Astrocyte of the spinal cord (primary cell): ENCODE measurements around the gene NEK4.

Source experiments
- DNase-seq: peaks from one replicate; pipeline ENCODE4 v3.0.0; 2011; ENCODE audit warnings: low read depth, low spot score
- H3K4me3 ChIP-seq: 2 replicates; pipeline ENCODE4 v1.5.1; 2011; ENCODE audit warnings: low read depth, mild to moderate bottlenecking, low read length, moderate library complexity
- in situ Hi-C: cut with HindIII; loops from 2 replicates; pipeline ENCODE4 v1.10.0; 2017; ENCODE audit warnings: low sequenced_read_pairs
- TF ChIP-seq, protein P1 (sequence below): IDR thresholded peaks from 2 replicates; pipeline ENCODE4 v1.5.1; 2012; ENCODE audit warnings: low read depth, mild to moderate bottlenecking, low read length, inconsistent platforms

The NEK4 gene

DNA sequence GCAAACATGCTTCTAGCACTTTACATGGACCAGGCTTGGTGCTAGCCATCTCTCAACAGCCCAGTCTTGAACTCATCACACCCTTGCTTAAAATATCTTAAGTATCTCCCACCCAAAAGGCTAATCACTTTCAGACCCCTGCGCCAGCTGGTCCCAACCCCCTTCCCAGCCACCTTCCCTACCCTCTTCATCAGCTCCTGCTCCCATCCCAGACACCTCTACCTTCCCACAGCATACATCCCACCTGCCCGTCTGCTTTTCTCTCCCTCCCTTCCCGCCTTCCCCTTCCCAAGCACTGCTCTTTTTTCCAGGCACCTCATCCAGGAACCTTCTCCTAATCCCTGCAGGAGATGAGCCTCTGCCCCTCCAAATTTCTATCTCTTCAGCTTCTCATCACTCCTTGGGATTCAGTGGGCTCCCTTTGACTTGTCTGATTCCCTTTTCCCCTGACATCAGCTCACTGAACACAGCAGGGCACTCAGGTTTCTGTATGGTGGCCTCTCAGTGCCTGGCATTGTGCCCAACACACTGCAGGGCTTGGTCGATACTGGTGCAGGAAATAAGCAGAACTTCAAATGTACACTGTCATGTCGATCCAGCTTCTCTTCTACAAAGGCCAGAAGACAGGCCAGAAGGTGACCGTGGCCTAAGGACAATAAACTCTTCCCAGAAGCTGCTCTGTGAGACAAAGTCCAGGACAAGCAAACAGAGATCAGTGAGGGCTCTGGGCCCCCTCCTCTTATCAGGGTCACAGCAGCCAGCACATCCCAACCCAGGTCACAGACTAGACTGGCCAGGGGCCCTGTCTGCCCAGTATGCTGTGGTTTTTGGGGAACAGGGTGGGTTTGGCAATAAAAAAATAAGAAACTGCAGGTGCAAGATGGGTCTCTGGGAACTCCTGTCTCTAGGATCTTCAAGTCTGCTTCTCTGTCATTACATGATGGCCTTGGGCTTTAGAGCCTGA is 4.4 kb upstream of the NEK4 start:
- in situ Hi-C loops, result no loop called here
- H3K4me3 ChIP-seq, result no peak overlapping the region
- TF ChIP-seq, protein P1, sequence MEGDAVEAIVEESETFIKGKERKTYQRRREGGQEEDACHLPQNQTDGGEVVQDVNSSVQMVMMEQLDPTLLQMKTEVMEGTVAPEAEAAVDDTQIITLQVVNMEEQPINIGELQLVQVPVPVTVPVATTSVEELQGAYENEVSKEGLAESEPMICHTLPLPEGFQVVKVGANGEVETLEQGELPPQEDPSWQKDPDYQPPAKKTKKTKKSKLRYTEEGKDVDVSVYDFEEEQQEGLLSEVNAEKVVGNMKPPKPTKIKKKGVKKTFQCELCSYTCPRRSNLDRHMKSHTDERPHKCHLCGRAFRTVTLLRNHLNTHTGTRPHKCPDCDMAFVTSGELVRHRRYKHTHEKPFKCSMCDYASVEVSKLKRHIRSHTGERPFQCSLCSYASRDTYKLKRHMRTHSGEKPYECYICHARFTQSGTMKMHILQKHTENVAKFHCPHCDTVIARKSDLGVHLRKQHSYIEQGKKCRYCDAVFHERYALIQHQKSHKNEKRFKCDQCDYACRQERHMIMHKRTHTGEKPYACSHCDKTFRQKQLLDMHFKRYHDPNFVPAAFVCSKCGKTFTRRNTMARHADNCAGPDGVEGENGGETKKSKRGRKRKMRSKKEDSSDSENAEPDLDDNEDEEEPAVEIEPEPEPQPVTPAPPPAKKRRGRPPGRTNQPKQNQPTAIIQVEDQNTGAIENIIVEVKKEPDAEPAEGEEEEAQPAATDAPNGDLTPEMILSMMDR, result no peak
- DNase-seq, result no peak

DNA sequence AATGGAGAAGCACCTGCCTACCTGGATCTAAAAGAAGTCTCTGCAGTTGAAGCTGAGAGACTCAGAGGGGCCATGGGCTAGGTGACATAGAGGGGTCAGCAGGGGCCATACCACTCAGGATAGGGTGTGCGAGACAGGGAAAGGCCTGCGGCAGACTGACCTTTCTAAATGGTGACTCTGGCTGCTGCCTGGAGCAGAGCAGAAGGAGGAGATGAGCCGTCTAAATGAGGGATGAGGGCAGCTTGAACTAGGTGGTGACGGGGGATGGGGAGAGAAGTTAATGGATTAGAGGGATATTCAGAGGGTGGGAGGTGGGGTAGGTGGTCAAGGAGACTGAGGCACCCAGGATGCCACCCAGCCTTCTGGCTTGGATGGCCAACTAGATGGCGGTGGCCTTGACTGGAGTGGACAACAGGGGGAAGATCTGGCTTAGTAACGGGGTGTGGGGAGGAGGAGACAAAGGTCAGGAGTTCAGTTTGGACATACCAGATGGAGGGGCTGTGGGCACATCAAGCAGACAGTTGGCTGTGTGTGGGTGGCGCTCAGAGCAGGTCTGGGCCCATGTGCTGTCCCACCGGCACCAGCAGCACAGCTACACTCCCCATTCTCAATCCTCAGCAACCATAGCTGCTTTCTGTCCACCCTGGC is 3.5 kb upstream of the NEK4 start:
- TF ChIP-seq, protein P1, result no peak
- in situ Hi-C loops, result no loop called here
- DNase-seq, result no peak
- H3K4me3 ChIP-seq, result no peak overlapping the region

DNA sequence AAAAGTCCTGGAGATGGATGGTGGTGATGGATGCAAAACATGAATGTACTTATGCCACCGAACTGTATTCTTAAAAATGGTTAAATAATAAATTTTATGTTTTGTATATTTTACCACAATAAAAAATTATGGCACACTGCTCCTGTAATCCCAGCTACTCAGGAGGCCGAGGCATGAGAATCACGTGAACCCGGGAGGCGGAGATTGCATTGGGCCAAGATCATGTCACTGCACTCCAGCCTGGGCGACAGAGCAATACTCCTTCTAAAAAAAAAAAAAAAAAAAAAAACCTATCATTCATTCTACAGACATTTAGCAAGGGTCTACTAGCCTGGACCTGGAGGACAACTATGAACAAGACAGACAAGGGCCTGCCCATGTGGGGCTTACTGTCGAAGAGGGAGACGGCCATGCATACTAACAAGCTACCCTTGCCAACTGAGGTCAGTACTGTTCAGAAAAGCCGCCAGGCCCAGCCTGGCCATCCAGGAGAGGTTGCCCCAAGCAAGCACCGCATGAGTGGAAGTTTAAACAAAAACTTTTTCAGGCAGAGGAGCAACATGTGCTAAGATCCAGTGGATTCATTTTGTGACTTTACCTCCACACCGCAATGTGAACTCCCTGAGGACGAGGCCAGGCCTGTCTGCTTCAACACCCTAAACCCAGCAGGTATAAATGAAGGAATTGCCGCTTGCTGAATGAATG is 2.8 kb upstream of the NEK4 start:
- H3K4me3 ChIP-seq, result no peak overlapping the region
- TF ChIP-seq, protein P1, result no peak
- in situ Hi-C loops, result no loop called here
- no peak for DNase-seq

- in situ Hi-C loops, result no loop called here
- no peak overlapping the region for H3K4me3 ChIP-seq
- TF ChIP-seq, protein P1, result no peak
- DNase-seq, result no peak
Observed at GRCh38 chr3:52771702-52772101, 962 bp upstream of the NEK4 start.

- TF ChIP-seq, protein P1, result no peak
- in situ Hi-C loops, result no loop called here
- peak overlapping the region; percentile 74 for H3K4me3 ChIP-seq
Observed at GRCh38 chr3:52771334-52771681, 568 bp upstream of the NEK4 start.

DNA sequence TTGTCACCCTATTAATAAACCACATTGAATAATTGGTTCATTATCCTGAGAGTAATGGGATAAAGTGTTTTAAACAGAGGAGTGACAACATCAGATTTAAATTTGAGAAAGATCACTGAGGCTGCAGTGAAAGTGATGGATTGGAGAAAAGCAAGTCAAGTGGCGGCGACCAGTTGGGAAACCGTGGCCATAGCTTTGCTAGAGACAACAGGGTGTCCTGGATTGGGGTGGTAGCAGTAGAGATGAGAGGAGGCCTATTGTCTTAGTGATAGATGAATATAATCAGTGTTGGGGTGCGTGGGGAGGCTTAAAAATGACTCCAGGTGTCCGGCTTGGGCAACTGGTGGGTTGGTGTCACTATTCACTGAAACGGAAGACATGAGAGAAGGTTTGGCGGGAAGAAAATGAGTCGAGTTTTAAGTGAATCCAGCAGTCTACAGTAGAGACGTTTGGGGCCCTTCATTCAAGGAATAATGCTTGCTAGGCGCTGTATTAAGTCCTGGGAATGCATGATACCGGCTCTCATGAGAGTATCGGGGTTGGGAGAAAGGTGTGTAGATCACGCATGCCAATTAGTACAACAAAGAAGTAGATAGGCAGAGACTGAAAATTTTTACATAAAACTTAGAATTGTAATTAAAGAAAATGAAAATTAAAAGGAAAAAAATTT is 819 bp downstream of the NEK4 start:
- H3K4me3 ChIP-seq, result peak overlapping the region; percentile 74
- TF ChIP-seq, protein P1, result no peak
- DNase-seq, result peak; percentile 7
- in situ Hi-C loops, result no loop called here

More at GRCh38 chr3:52771334-52771681, 568 bp upstream of the NEK4 start:
- DNase-seq, result no peak
